HG02852 (cell line): Measurements from ENCODE around the gene SLCO3A1.

Source experiments
- ATAC-seq: cut with Tn5 transposase; IDR thresholded peaks from one replicate; pipeline ENCODE4 v1.9.1; 2021; ENCODE audit warnings: mild to moderate bottlenecking, moderate library complexity; ENCODE audit not compliant: unreplicated experiment

Gene SLCO3A1

DNA sequence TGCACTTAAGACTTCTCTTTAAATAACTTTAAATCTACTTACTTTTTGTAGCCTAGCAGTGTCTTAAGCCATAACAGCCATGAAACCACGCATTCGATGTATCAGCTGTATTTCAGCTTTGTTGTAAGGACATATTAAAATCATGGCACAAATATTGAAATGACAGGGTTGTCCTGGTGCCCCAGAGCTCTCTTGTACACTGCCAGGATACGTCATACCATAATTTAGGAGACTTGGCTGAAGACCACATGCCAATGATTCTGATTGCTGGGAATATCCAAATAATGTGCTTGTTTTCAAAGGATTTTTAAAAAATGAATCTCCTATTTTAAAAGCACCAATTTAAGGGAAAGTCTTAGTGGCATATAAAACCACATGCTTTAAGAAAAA is 265.4 kb downstream of the SLCO3A1 start:
- no peak for ATAC-seq

DNA sequence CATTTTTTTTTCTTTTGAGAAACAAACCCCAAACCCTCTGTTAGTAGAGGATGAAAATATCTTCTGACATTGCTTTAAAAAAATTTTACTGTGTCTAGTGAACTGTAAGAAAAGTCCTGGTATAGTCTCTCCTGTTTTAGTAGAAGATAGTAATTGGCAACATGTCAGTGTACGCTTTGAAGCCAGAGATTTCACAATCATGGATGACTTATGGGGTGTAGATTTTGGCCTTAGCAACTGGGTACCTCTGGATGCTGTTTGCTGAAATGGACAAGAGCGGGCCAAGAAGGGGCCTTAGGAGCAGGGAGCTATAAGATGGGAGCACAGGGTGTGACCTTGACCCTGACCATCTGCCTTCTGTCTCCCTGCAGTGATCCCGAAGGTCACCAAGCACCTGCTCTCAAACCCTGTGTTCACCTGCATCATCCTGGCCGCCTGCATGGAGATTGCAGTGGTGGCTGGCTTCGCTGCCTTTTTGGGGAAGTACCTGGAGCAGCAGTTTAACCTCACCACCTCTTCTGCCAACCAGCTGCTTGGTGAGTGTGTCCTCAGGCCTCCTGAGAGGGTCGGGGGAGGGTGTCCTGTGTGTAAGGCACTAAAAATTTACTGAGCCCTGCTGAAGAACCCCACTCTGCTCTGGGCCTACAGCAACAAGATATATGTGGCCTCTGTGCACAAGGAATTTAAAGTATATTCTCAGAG is 266.7 kb downstream of the SLCO3A1 start:
- ATAC-seq: no peak

- ATAC-seq: no peak
These were observed 267.5 kb downstream of the SLCO3A1 start for GRCh38 chr15:92121047-92121446.

DNA sequence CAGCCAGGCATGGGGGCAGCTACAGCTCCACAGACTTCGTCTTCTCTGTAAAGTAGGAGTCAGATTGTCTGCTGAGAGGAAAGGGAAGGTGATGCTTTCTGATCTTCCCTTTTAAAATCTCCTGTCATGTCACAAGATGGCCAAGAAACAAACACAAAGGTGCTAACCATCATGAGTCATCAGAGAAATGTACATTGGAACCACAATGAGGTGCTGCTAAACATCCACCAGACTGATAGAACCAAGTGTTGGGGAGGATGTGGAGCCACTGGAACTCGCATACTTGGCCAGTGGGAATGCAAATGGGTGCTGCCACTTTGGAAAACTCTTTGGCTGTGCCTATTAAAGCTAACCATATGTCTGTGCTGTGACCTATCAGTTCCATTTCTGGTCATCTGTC is 268.8 kb downstream of the SLCO3A1 start:
- no peak for ATAC-seq

- ATAC-seq: no peak
These were observed 270.6 kb downstream of the SLCO3A1 start for GRCh38 chr15:92123962-92124656.

GRCh38 chr15:92124657-92125010 is 271.1 kb downstream of the SLCO3A1 start:
- no peak for ATAC-seq

DNA sequence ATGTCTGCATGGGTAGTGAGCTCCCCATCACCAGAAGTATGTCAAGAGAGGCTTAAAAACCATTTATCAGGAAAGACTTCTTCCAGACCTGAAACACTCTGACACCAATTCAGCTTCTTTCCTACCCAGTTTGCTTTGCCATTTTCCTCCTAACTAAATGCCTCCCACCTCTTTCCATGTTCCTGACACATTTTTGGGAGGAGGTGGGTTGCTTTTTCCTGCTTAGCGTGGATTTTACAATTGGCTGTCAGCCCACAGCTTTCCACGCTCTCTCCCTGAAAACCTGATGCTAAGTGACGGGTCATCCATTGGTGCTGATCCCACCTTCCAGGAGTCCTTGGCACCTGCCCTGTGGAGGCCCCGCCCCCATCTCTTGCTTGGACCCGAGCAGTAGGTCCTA is 275.3 kb downstream of the SLCO3A1 start:
- ATAC-seq: no peak

GRCh38 chr15:92130244-92130643 is 276.7 kb downstream of the SLCO3A1 start:
- no peak for ATAC-seq

GRCh38 chr15:92130906-92131305 is 277.4 kb downstream of the SLCO3A1 start:
- no peak for ATAC-seq

GRCh38 chr15:92132982-92133755 is 279.7 kb downstream of the SLCO3A1 start:
- ATAC-seq: no peak

DNA sequence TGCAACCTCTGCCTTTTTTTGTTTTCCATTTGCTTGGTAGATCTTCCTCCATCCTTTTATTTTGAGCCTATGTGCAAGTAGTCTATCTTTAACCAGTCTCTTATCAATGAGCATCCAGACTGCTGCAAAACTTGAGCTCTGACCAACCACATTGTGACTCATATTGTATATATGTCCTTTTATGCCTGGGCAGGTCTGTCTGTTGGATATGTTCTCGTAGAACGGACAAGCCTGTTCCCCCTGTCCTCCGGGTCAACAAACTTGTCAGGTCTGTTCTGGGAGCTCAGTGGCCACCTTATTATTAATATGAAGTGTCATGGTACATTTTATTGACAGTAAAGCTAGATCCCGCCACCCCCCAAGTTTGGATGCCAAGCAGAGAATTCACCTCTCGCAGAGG is 287.3 kb downstream of the SLCO3A1 start:
- ATAC-seq: no peak

DNA sequence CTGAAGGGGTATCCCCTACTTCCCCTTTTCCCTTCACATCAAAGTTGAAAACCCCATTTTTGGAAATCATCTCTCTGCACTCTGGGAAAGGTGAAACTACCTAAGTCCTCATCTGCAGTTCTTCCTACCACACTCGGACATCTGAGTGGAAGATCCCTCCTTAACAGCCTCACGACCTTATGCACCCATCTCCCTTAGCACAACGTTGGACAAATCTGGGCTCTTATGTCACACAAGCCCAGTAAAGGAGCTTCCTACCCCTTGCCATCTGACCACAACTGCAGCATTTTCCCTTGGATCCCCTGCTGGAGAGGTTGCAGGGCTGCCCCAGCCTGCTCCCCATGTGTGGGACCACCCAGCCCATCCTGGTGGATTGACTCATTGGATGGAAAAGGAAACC is 288.1 kb downstream of the SLCO3A1 start:
- no peak for ATAC-seq

- no peak for ATAC-seq
These were observed 289.0 kb downstream of the SLCO3A1 start for GRCh38 chr15:92142242-92143232.

DNA sequence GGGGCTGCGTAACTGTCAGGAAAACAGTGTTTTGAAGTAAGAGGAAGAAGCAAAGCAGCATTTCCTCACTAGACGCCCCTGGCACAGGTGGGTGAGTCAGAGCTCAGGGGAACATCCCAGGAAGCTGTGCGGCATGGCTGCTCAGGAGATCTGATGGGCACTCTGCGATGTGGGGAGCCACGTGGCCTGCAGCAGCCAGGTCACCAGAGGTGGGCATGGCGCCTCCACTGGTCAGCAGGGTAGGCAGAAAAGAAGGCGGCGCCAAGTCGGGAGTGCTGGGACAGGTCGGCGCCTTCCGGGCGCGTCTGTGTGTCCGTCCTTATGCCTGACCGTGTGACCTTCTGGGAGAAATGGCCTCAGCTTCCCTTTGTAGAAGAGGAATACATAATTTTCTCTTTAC is 290.3 kb downstream of the SLCO3A1 start:
- no peak for ATAC-seq

DNA sequence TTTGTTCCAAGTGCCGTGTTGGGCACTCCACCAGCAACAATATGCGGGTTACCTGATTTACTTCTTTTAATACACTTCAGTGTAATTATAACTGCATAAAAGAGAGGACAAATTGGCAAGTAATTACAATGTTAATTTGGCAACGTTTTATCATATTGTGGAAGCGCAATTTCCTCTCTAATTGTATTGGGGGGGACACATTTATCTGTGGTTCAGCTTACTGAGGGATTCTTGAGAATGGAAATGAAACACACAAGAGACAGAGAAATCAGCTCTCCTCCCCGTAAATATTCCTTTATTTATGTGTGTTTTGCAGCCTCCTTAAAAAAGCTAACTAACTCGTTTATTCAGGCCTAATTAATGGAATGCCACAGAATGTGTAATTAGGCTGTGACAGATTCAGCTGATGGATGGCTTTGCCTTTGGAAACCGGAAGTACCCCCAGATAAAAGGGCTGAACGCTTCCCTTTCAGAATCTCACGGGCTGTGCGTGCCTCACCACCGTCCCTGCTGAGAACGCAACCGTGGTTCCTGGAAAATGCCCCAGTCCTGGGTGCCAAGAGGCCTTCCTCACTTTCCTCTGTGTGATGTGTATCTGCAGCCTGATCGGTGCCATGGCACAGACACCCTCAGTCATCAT is 293.1 kb downstream of the SLCO3A1 start:
- no peak for ATAC-seq

- no peak for ATAC-seq
These were observed 295.5 kb downstream of the SLCO3A1 start for GRCh38 chr15:92149029-92149428.

- ATAC-seq: no peak
These were observed 296.0 kb downstream of the SLCO3A1 start for GRCh38 chr15:92149465-92149864.

GRCh38 chr15:92151168-92151567 is 297.7 kb downstream of the SLCO3A1 start:
- ATAC-seq: no peak

DNA sequence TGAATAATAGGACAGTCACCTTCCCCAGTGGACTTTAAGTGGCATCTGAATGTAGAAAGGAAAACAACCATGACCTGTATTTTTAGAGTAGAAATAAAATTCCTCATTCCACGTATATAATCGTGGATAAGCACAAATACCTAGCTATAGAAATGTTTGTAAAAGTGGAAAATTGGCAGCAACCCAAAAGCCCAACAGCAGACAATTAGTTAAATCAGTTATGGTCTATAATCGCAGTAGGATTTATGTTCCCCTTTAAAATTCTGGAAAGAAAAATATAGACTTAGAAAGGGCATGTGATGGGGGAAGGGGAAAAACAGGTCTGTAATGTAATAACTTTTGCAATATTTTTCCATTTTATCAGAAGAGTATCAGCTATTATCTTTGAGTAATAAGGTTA is 298.2 kb downstream of the SLCO3A1 start:
- ATAC-seq: no peak

DNA sequence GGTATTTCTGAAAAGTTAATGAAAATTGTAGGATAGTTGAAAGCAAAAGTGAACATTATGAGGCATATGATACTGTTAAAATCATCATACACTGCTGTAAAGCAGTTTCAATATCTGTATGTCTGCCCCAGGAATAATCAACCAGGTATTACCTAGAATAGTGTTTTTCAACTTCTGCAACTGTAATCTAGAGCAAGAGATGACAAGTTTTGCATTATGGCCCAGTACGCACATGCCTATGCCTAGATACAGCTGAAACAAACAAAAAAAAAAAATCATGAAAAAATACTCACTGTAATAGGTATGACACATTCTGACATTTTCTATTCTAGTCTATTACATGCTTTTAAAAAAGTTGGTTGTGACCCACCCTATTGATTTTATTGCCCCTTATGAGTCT is 299.5 kb downstream of the SLCO3A1 start:
- no peak for ATAC-seq
